Right lobe of liver (tissue), 4 donors: ENCODE measurements around the gene CAST.
"Not testable (repeated sequence)": the region's sequence is repeated elsewhere in the genome, so short reads cannot be mapped to it uniquely, and the experiment has no call there.

ENCODE experiments used
- CTCF ChIP-seq, 4 donors: fragments of 200-600 bp in 3 of 4; fragments of 450-650 bp in 1 of 4; IDR thresholded peaks; one replicate each; pipeline versions ENCODE4 v1.5.1 to v1.8.0; 2016 to 2022; ENCODE audit warnings: antibody characterized with exemption in 4 of 4, mild to moderate bottlenecking in 2 of 4
- POLR2A ChIP-seq: fragments of 450-650 bp; IDR thresholded peaks from one replicate; pipeline ENCODE4 v1.6.1; 2017; ENCODE audit warnings: antibody characterized with exemption, mild to moderate bottlenecking
- donor health status: DM: no; HTN: no; CAD: no.
- donor health status: DM: no; HTN: no; CAD: no.
- donor health status: DM: no; HTN: yes; CAD: no.

- TF ChIP-seq CTCF (IDR thresholded peaks at IDR 0.05); POLR2A: not testable (repeated sequence)
Measured at GRCh38 chr5:96744218-96744617, 82.0 kb downstream of the CAST start.
